H9 (cell line): Measurements from ENCODE around the gene PRMT6. TPM values are rescaled to one million over a fixed set of nuclear protein-coding genes. Genes with fewer than 3 reads are reported as not detected.
"Not testable (repeated sequence)": the region's sequence is repeated elsewhere in the genome, so short reads cannot be mapped to it uniquely, and the experiment has no call there.

ENCODE experiments used
- DNase-seq: peaks from one replicate; pipeline ENCODE4 v3.0.0-alpha.2; 2017
- H2AFZ ChIP-seq: one replicate; pipeline ENCODE4 v1.6.1; 2013; ENCODE audit warnings: mild to moderate bottlenecking, low read length, control low read depth, moderate library complexity
- H2AK5ac ChIP-seq: 2 replicates; pipeline ENCODE4 v1.6.1; 2013; ENCODE audit warnings: low read length, control low read depth, mixed read lengths; ENCODE audit not compliant: insufficient read length
- H2BK120ac ChIP-seq: one replicate; pipeline ENCODE4 v1.6.1; 2013; ENCODE audit warnings: low read depth, mild to moderate bottlenecking, low read length, control low read depth, inconsistent platforms; ENCODE audit not compliant: poor library complexity, severe bottlenecking
- H2BK12ac ChIP-seq: 2 replicates; pipeline ENCODE4 v1.6.1; 2013; ENCODE audit warnings: low read length, control low read depth, mixed read lengths, low read depth; ENCODE audit not compliant: insufficient read length
- H2BK15ac ChIP-seq: 2 replicates; pipeline ENCODE4 v1.6.1; 2013; ENCODE audit warnings: low read depth, low read length, control low read depth
- H2BK20ac ChIP-seq: one replicate; pipeline ENCODE4 v1.6.1; 2013; ENCODE audit warnings: low read depth, mild to moderate bottlenecking, low read length, control low read depth, inconsistent platforms; ENCODE audit not compliant: poor library complexity, severe bottlenecking
- H2BK5ac ChIP-seq: 2 replicates; pipeline ENCODE4 v1.6.1; 2013; ENCODE audit warnings: low read length, control low read depth, mixed read lengths; ENCODE audit not compliant: insufficient read length
- H3K14ac ChIP-seq: 2 replicates; pipeline ENCODE4 v1.6.1; 2013; ENCODE audit warnings: low read length, control low read depth; ENCODE audit not compliant: insufficient read depth
- H3K18ac ChIP-seq: 2 replicates; pipeline ENCODE4 v1.6.1; 2013; ENCODE audit warnings: low read depth, mild to moderate bottlenecking, mixed read lengths, low read length, control low read depth; ENCODE audit not compliant: insufficient read length
- H3K23ac ChIP-seq: 2 replicates; pipeline ENCODE4 v1.6.1; 2013; ENCODE audit warnings: low read length, control low read depth, mixed read lengths, low read depth; ENCODE audit not compliant: insufficient read length
- H3K23me2 ChIP-seq: 2 replicates; pipeline ENCODE4 v1.6.1; 2013; ENCODE audit warnings: low read depth, mild to moderate bottlenecking, mixed read lengths, low read length, control low read depth; ENCODE audit not compliant: insufficient read length, poor library complexity, severe bottlenecking
- H3K27ac ChIP-seq: 2 replicates; pipeline ENCODE4 v1.5.1; 2013; ENCODE audit warnings: low read length, control low read depth, mixed read lengths, low read depth; ENCODE audit not compliant: insufficient read length
- H3K27me3 ChIP-seq: 2 replicates; pipeline ENCODE4 v1.6.1; 2013; ENCODE audit warnings: low read length, control low read depth, inconsistent platforms; ENCODE audit not compliant: insufficient read depth
- H3K4ac ChIP-seq: 2 replicates; pipeline ENCODE4 v1.6.1; 2013; ENCODE audit warnings: low read depth, mild to moderate bottlenecking, control low read depth, inconsistent platforms, low read length, moderate library complexity
- H3K4me1 ChIP-seq: 2 replicates; pipeline ENCODE4 v1.6.1; 2013; ENCODE audit warnings: low read length, control low read depth, inconsistent platforms; ENCODE audit not compliant: insufficient read depth
- H3K4me2 ChIP-seq: 2 replicates; pipeline ENCODE4 v1.6.1; 2013; ENCODE audit warnings: low read length, control low read depth, mixed read lengths; ENCODE audit not compliant: insufficient read length, insufficient read depth
- H3K56ac ChIP-seq: 2 replicates; pipeline ENCODE4 v1.6.1; 2013; ENCODE audit warnings: low read depth, mild to moderate bottlenecking, mixed read lengths, low read length, control low read depth; ENCODE audit not compliant: insufficient read length
- H3K79me1 ChIP-seq: 2 replicates; pipeline ENCODE4 v1.6.1; 2013; ENCODE audit warnings: low read depth, mild to moderate bottlenecking, moderate library complexity, low read length, control low read depth, inconsistent platforms; ENCODE audit not compliant: insufficient read depth, poor library complexity, severe bottlenecking
- H3K79me2 ChIP-seq: 2 replicates; pipeline ENCODE4 v1.6.1; 2013; ENCODE audit warnings: low read length, control low read depth, inconsistent platforms; ENCODE audit not compliant: insufficient read depth
- H3K9ac ChIP-seq: 2 replicates; pipeline ENCODE4 v1.6.1; 2013; ENCODE audit warnings: low read length, control low read depth, mixed read lengths; ENCODE audit not compliant: insufficient read length; ENCODE audit errors: extremely low read depth
- H3K9me3 ChIP-seq: one replicate; pipeline ENCODE4 v1.6.1; 2013; ENCODE audit warnings: low read depth, low read length, inconsistent platforms; ENCODE audit not compliant: control insufficient read depth
- H3T11ph ChIP-seq: one replicate; pipeline ENCODE4 v1.6.1; 2013; ENCODE audit warnings: mild to moderate bottlenecking, low read length, control low read depth, inconsistent platforms
- H4K20me1 ChIP-seq: one replicate; pipeline ENCODE4 v1.6.1; 2013; ENCODE audit not compliant: control insufficient read depth, insufficient read length, insufficient read depth
- H4K5ac ChIP-seq: 2 replicates; pipeline ENCODE4 v1.6.1; 2013; ENCODE audit warnings: low read depth, mild to moderate bottlenecking, mixed read lengths, low read length, control low read depth; ENCODE audit not compliant: insufficient read length
- H4K8ac ChIP-seq: replicated peaks from 2 replicates; pipeline ENCODE4 v1.6.1; 2013; ENCODE audit warnings: low read length, control low read depth, mixed read lengths, low read depth; ENCODE audit not compliant: insufficient read length
- H4K91ac ChIP-seq: 2 replicates; pipeline ENCODE4 v1.6.1; 2013; ENCODE audit warnings: low read depth, mild to moderate bottlenecking, moderate library complexity, mixed read lengths, low read length, control low read depth; ENCODE audit not compliant: insufficient read length
- H3K27ac Mint-ChIP-seq, 3 experiments: 2 replicates in 2 of 3; 3 replicates in 1 of 3; pipeline ENCODE4 v1.8.0; 2020 to 2021; ENCODE audit warnings: mixed read lengths in 3 of 3, mild to moderate bottlenecking in 1 of 3, moderate library complexity in 1 of 3
- H3K27me3 Mint-ChIP-seq: 2 replicates; pipeline ENCODE4 v1.8.0; 2021; ENCODE audit warnings: low read depth, mild to moderate bottlenecking, moderate library complexity, mixed read lengths
- H3K36me3 Mint-ChIP-seq, 3 experiments: 2 replicates in 2 of 3; 3 replicates in 1 of 3; pipeline ENCODE4 v1.8.0; 2020 to 2021; ENCODE audit warnings: low read depth in 3 of 3, mixed read lengths in 3 of 3; ENCODE audit not compliant: insufficient read depth in 1 of 3
- H3K4me1 Mint-ChIP-seq, 2 experiments: 2 replicates each; pipeline ENCODE4 v1.8.0; 2020; ENCODE audit warnings: mixed read lengths in 2 of 2
- H3K4me3 Mint-ChIP-seq, 2 experiments: 2 replicates in 1 of 2; 3 replicates in 1 of 2; pipeline ENCODE4 v1.8.0; 2020 to 2021; ENCODE audit warnings: mild to moderate bottlenecking in 2 of 2, mixed read lengths in 2 of 2, moderate library complexity in 1 of 2
- H3K9me3 Mint-ChIP-seq, 2 experiments: 2 replicates in 1 of 2; 3 replicates in 1 of 2; pipeline ENCODE4 v1.8.0; 2020; ENCODE audit warnings: mild to moderate bottlenecking in 2 of 2, mixed read lengths in 2 of 2, moderate library complexity in 1 of 2
- CTCF ChIP-seq: fragments of 200-600 bp; sonication (generic); conservative IDR thresholded peaks from 3 replicates; pipeline ENCODE4 v1.8.0; 2021; ENCODE audit warnings: antibody characterized with exemption, mild to moderate bottlenecking
- WGBS: extraction: QIAGEN DNeasy Blood & Tissue Kit; methylation state at CpG from one replicate; pipeline ENCODE4 v1.1.7; 2013; ENCODE audit warnings: missing lambda C conversion rate, low lambda C conversion rate, mixed read lengths; ENCODE audit not compliant: insufficient read length; ENCODE audit errors: extremely low coverage; 5-methylcytosine and 5-hydroxymethylcytosine counted together
- total RNA-seq: library from RNA; stranded (reverse); gene quantifications from 2 replicates; pipeline ENCODE4 v1.2.1, GENCODE V29; 2021

The PRMT6 gene
- total RNA-seq, 1 experiment from 2014 or later: 37.5 TPM

- no peaks in the 10 kb centered on the region for H3K27me3 Mint-ChIP-seq
- no CpG with 5 or more reads among the region's 1 CpG for WGBS
- no peak overlapping the region for H2BK15ac ChIP-seq
Observed at GRCh38 chr1:107091418-107091817, 34.9 kb downstream of the PRMT6 start.

GRCh38 chr1:107093395-107093794 is 36.9 kb downstream of the PRMT6 start:
- H3K56ac ChIP-seq, H3K18ac ChIP-seq, H4K5ac ChIP-seq, DNase-seq, H3K9ac ChIP-seq, H3K4me3 Mint-ChIP-seq, H3K4me1 ChIP-seq, H2AK5ac ChIP-seq, H3K23ac ChIP-seq, H2BK20ac ChIP-seq, H3K4me1 Mint-ChIP-seq, H3K27me3 ChIP-seq, H3T11ph ChIP-seq, H3K79me2 ChIP-seq, H2AFZ ChIP-seq, H3K4ac ChIP-seq, H3K79me1 ChIP-seq, H2BK120ac ChIP-seq, H4K20me1 ChIP-seq, H3K4me2 ChIP-seq, H3K14ac ChIP-seq, H3K9me3 Mint-ChIP-seq, H2BK5ac ChIP-seq, H2BK15ac ChIP-seq, H3K27ac ChIP-seq, H3K27me3 Mint-ChIP-seq, H3K9me3 ChIP-seq, H3K27ac Mint-ChIP-seq, H3K36me3 Mint-ChIP-seq, H3K23me2 ChIP-seq, H4K8ac ChIP-seq, H4K91ac ChIP-seq, H2BK12ac ChIP-seq: not testable (repeated sequence)
- no CpG with 5 or more reads among the region's 1 CpG for WGBS

More at GRCh38 chr1:107091418-107091817, 34.9 kb downstream of the PRMT6 start:
- Histone ChIP-seq H3K79me2 (no peaks in the 10 kb centered on the region), H3K27ac (no peak overlapping the region), H3K4me2 (no peak overlapping the region), H3K9ac (no peak overlapping the region), H3K23me2 (no peaks in the 10 kb centered on the region), H2AK5ac (no peak overlapping the region), H3K18ac (no peak overlapping the region), H4K8ac (no peak overlapping the region), H2AFZ (no peak overlapping the region), H3K9me3 (no peaks in the 10 kb centered on the region), H3K79me1 (no peaks in the 10 kb centered on the region), H3T11ph (no peak overlapping the region), H3K27me3 (no peaks in the 10 kb centered on the region), H2BK12ac (no peak overlapping the region), H2BK5ac (no peak overlapping the region), H2BK120ac (no peak overlapping the region), H3K56ac (no peak overlapping the region), H3K14ac (no peak overlapping the region), H3K4ac (no peak overlapping the region), H2BK20ac (no peak overlapping the region), H4K91ac (no peak overlapping the region), H4K20me1 (no peaks in the 10 kb centered on the region), H4K5ac (no peak overlapping the region), H3K4me1 (no peaks in the 10 kb centered on the region), H3K23ac (no peak overlapping the region)
- H3K27ac Mint-ChIP-seq: no peak overlapping the region
- no peak overlapping the region for H3K4me3 Mint-ChIP-seq
- DNase-seq: no peak
- no peaks in the 10 kb centered on the region; a peak in 2 of 7 replicates for H3K36me3 Mint-ChIP-seq
- no peaks in the 10 kb centered on the region for H3K4me1 Mint-ChIP-seq
- no peaks in the 10 kb centered on the region for H3K9me3 Mint-ChIP-seq
- no peak for TF ChIP-seq CTCF
